HG02884 (cell line): ENCODE measurements around the gene DSCAML1.
"Not testable (repeated sequence)": the region's sequence is repeated elsewhere in the genome, so short reads cannot be mapped to it uniquely, and the experiment has no call there.

Experiments used
- ATAC-seq: cut with Tn5 transposase; IDR thresholded peaks from one replicate; pipeline ENCODE4 v1.9.1; 2021; ENCODE audit warnings: mild to moderate bottlenecking, moderate library complexity; ENCODE audit not compliant: unreplicated experiment

The DSCAML1 gene

GRCh38 chr11:117459123-117459978, 337.7 kb downstream of the DSCAML1 start:
- no peak for ATAC-seq

- no peak for ATAC-seq
Observed at GRCh38 chr11:117458275-117459122, 338.5 kb downstream of the DSCAML1 start.

GRCh38 chr11:117457835-117458234, 339.2 kb downstream of the DSCAML1 start:
- no peak for ATAC-seq

GRCh38 chr11:117457031-117457785, 339.8 kb downstream of the DSCAML1 start:
- ATAC-seq, result no peak

- not testable (repeated sequence) for ATAC-seq
Observed at GRCh38 chr11:117456721-117457029, 340.3 kb downstream of the DSCAML1 start.

GRCh38 chr11:117456027-117456720, 340.8 kb downstream of the DSCAML1 start:
- peak; percentile 70 for ATAC-seq

- ATAC-seq, result no peak
Observed at GRCh38 chr11:117454564-117454917, 342.5 kb downstream of the DSCAML1 start.

- ATAC-seq, result no peak
Observed at GRCh38 chr11:117453886-117454563, 343.0 kb downstream of the DSCAML1 start.

GRCh38 chr11:117449111-117449693, 347.8 kb downstream of the DSCAML1 start:
- no peak for ATAC-seq

GRCh38 chr11:117444711-117445658, 352.0 kb downstream of the DSCAML1 start:
- no peak for ATAC-seq

GRCh38 chr11:117444256-117444655, 352.8 kb downstream of the DSCAML1 start:
- ATAC-seq, result no peak

- no peak for ATAC-seq
Observed at GRCh38 chr11:117443266-117444186, 353.5 kb downstream of the DSCAML1 start.

GRCh38 chr11:117442869-117443239, 354.2 kb downstream of the DSCAML1 start:
- ATAC-seq, result no peak

- ATAC-seq, result no peak
Observed at GRCh38 chr11:117442049-117442868, 354.8 kb downstream of the DSCAML1 start.

- ATAC-seq, result no peak
Observed at GRCh38 chr11:117441146-117441975, 355.7 kb downstream of the DSCAML1 start.

GRCh38 chr11:117440258-117440657, 356.8 kb downstream of the DSCAML1 start:
- no peak for ATAC-seq
